Activated naive CD8-positive, alpha-beta T cell treated with anti-CD3 and anti-CD28 coated beads, Interleukin-2, amount 50 U/mL, for 16 hours (primary cell): ENCODE data around the gene SEC16A.
A peak's percentile ranks its signal among the peaks of the same experiment; 100 is the strongest.

ENCODE experiments used
- DNase-seq: peaks from one replicate; pipeline ENCODE4 v3.0.0-alpha.2; 2020; ENCODE audit warnings: low read depth, low spot score

Gene SEC16A

GRCh38 chr9:136504512-136505348 lies 21.9 kb upstream of the SEC16A start:
- no peak for DNase-seq

- no peak for DNase-seq
Measured at GRCh38 chr9:136502940-136503550, 20.2 kb upstream of the SEC16A start.

GRCh38 chr9:136502196-136502595 lies 19.4 kb upstream of the SEC16A start:
- no peak for DNase-seq

GRCh38 chr9:136501686-136502085 lies 18.8 kb upstream of the SEC16A start:
- DNase-seq, result no peak

- no peak for DNase-seq
Measured at GRCh38 chr9:136499935-136500910, 17.4 kb upstream of the SEC16A start.

GRCh38 chr9:136499071-136499934 lies 16.5 kb upstream of the SEC16A start:
- no peak for DNase-seq

- no peak for DNase-seq
Measured at GRCh38 chr9:136497916-136498695, 15.3 kb upstream of the SEC16A start.

GRCh38 chr9:136496801-136497620 lies 14.2 kb upstream of the SEC16A start:
- no peak for DNase-seq

- no peak for DNase-seq
Measured at GRCh38 chr9:136496181-136496580, 13.3 kb upstream of the SEC16A start.

- DNase-seq, result no peak
Measured at GRCh38 chr9:136495238-136495800, 12.5 kb upstream of the SEC16A start.

GRCh38 chr9:136494531-136495215 lies 11.8 kb upstream of the SEC16A start:
- DNase-seq, result no peak

GRCh38 chr9:136494012-136494411 lies 11.2 kb upstream of the SEC16A start:
- no peak for DNase-seq

GRCh38 chr9:136493567-136493971 lies 10.7 kb upstream of the SEC16A start:
- DNase-seq, result no peak

- no peak for DNase-seq
Measured at GRCh38 chr9:136492978-136493522, 10.2 kb upstream of the SEC16A start.

- no peak for DNase-seq
Measured at GRCh38 chr9:136489731-136490130, 6.9 kb upstream of the SEC16A start.

GRCh38 chr9:136488247-136489214 lies 5.7 kb upstream of the SEC16A start:
- DNase-seq, result peak; percentile 54

- no peak for DNase-seq
Measured at GRCh38 chr9:136487672-136488071, 4.8 kb upstream of the SEC16A start.
